Adipose tissue (tissue), 3 donors: ENCODE measurements around the gene ANG. TPM values are rescaled to one million over a fixed set of nuclear protein-coding genes. Genes with fewer than 3 reads are reported as not detected.
A peak's percentile ranks its signal among the peaks of the same experiment; 100 is the strongest.

Experiments
- H3K27ac ChIP-seq: one replicate; pipeline ENCODE4 v1.5.1; 2013; ENCODE audit warnings: low read depth, low read length
- WGBS, 3 donors: extraction: QIAGEN DNeasy Blood & Tissue Kit; methylation state at CpG; one replicate each; pipeline ENCODE4 v1.1.7; 2013; 5-methylcytosine and 5-hydroxymethylcytosine counted together
- polyA plus RNA-seq, 3 donors: library from polyadenylated mRNA; stranded (reverse); fragments of 200-250 nt; gene quantifications; one replicate each; pipeline ENCODE4 v1.2.3, GENCODE V29; 2013
- donor health status: healthy with polysubstance abuse.
- donor health status: Bipolar disorder and iron deficiency.
- donor health status: healthy.

Gene ANG
- polyA plus RNA-seq, 3 donors, result 16.0 to 71.9 (median 41.8) TPM

DNA sequence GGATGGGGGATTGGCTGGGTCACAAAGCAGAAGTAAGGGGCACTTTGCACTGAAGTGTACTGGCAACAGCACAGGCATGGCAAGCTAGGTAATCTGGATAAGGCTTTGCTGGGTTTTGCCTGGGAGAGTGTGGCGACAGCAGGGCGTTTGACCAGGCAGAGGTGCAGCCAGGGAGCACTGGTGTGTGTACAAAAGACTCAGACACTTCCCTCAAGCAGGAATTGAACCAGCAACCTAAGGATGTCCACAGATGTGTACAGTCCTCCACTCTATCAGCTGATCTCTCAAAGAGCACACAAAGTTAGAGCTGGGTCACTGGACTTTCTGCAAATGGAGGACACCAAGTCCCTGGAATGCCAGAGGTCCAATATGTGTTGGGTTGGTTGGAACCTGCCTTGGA lies 19.6 kb upstream of the ANG start:
- 88 to 94% (median 91%) methylated on average over 2 of the region's 2 CpGs for WGBS, 3 donors
- H3K27ac ChIP-seq, result no peak overlapping the region

DNA sequence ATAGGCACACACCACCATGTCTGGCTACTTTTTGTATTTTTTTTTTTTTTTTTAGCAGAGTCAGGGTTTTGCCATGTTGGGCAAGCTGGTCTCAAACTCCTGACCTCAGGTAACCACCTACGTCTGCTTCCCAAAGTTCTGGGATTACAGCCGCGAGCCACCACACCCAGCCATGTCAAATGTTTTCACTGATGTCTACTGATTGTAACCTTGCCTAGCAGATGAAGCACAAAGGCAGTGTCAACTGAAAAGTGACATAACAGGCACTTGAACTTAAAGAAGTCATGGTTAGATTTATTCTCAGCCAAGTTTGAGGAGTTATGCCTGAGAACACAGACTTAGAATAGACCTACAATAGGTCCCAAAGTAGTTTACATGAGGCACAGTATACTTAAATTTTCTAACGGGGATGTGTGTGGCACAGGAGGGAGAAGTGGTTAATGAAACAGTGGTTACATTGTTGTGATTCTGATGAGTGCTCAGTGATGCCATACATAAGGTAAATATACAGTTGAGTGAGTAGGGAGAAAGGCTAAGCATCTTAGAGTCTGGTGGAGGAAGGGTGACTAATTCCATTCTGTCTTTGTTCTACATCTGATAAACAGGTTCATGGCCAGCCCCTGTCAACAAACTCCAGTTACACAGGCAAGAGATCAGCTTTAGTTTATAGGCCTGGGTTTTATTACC lies 16.8 kb upstream of the ANG start:
- whole genome bisulfite sequencing, 3 donors, result 80 to 85% (median 81%) methylated on average over 4 of the region's 4 CpGs
- no peak overlapping the region for H3K27ac ChIP-seq

DNA sequence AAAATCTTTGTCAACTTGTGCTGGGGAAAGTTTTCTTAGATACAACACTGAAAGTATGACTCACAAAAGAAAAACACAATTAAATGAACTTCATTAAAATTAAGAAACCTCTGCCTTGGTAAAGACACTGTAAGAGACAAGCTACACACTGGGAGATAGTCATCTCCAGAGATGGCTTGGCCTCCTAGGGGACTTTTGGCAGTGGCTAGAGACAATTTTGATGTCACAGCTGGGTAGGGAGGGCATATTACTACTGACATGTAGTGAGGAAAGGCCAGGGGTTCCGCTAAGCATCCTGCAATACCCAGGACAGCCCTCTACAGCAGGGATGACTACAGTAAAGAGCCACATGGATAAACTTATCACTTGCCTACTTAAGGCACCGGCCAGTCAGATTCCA lies 12.9 kb upstream of the ANG start:
- no peak overlapping the region for H3K27ac ChIP-seq
- WGBS, 3 donors, result 84 to 93% (median 86%) methylated on average over 2 of the region's 2 CpGs

DNA sequence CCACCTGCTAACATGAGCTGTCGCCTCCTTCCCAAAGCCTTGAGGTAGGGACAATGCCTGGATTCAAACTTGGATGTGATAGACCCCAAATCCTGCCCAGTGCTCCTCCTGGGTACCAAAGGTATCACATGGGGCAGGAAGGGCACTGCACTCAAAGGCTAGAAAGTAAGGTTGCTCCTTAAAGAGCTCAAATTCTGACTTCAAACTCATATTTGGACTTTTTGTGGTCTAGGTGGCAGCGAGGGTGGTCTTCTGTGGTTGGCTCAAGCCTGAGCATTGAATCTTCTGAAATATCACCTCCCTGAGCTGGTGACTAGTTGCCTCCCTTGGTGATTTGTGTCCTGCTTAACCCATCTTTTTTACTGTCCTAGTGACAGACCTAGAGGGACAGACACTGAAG lies 12.5 kb upstream of the ANG start:
- 81 to 95% (median 84%) methylated on average over 2 of the region's 2 CpGs for WGBS, 3 donors
- H3K27ac ChIP-seq, result no peak overlapping the region

DNA sequence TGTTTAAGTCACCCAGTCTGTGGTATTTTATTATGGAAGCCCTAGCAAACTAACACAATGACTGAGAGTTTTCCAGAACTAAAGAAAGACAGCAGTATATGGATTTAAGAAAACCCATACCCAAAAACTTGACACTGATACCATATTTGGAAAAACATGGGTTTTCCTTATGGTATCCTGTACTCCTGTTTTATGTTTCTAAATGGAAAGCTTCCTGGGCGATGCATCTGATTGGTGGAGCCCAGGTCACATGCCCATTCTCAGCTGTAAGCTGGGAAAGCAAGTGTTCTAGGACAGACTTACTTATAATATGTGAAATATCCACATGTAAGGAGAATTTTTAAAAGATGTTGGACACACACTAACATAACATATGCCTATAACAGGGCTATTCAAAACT lies 8.7 kb upstream of the ANG start:
- WGBS, 3 donors, result 84 to 97% (median 95%) methylated on average over 1 of the region's 1 CpG
- H3K27ac ChIP-seq, result no peak overlapping the region

DNA sequence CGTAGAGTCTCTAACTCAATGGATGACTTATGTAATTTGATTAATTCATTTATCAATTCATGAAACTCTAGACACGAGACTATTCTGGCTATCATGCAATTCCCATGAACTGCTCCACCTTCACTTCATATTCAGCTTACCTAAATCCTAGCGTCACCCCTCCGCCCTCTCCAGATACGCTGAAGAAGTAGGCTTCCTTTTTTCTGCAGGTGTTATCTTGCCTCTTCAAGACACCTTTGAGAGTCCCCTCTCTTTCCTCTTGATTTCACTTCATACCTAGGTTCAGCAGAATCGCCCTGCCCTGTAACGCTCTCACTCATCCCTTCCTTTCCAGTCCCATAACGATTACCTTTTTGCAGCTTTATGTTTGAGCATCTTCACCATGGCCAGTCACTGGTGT lies 8.2 kb upstream of the ANG start:
- WGBS, 3 donors, result 53 to 66% (median 59%) methylated on average over 8 of the region's 8 CpGs
- no peak overlapping the region for H3K27ac ChIP-seq

DNA sequence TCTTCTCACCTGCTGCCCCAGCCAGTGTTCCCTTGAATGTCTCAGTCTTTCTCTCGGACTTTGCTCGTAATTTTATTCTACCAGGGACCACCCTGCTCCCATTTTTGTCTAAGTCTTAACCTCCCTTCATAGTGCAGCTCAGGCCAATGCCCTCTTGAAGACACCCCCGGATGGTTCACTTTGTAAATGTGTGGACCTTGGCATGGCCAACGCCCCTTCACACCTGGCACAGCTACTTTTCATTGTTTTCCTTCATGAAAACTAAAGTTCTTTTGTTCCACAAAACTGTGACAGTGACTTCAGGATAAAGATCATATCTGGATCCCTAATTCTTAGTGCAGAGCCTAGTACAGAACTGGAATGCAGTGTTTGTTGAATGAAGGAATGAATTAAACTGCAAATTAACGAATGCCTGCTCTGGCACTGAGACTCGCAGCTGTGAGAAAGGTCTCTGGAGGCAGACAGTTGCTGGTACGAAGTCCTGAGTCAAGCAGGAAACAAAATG lies 7.7 kb upstream of the ANG start:
- WGBS, 3 donors, result 6 to 21% (median 10%) methylated on average over 7 of the region's 7 CpGs

DNA sequence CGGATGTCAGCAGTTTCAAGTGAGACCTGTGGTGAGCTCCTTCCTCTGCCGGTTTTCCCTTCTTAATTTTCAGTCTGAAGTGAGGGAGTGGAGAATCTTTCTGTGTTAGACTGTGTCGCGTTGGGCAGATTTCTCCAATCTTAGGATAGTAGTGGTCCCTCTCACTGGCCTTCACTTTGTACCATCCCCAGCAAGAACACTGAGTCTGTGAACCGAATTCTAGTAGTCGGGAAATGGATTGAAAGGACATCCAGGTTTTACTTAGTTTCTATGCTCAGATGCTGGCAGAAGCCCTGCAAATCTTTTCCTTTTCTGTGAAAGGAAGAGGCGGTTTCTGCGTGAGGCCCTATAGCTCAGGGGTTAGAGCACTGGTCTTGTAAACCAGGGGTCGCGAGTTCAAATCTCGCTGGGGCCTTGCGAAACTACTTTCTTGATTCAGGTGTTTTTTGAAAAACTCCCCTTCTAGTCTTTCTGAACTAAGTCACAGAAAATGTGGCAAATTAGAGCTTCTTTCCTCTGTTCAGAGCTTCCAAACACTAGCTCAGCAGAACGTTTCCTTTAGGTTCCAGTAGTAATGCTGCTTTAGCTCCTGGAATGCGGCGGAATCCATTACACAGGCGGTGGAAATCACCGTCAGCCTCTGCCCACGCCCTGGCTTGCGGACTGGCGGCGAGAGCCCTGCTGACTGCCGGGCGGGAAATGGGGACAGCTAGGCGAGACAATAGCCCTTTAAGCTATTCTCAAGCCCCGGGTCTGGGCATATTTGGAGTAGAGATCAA lies 7.0 kb upstream of the ANG start:
- WGBS, 3 donors, result 0 to 1% (median 1%) methylated on average over 25 of the region's 25 CpGs
- H3K27ac ChIP-seq, result peak overlapping the region; percentile 91

More for the DNA sequence above, 7.7 kb upstream of the ANG start:
- no peak overlapping the region for H3K27ac ChIP-seq

DNA sequence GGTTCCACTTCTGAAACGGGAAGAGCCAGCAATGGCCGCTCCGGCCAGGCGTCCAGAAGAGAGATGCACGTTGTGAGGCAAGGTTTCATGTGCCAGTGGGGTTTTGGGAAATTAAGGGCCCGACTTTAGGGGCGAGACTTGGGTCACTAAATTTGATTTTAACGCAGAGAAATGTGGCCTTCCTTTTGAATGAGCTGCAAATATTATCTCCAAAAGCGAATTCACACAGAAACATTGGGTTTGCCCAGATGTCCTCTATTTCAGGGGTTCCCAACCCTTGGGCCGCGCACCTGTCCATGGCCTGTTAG lies 6.5 kb upstream of the ANG start:
- 1 to 2% (median 1%) methylated on average over 11 of the region's 11 CpGs for WGBS, 3 donors
- H3K27ac ChIP-seq, result peak overlapping the region; percentile 91

DNA sequence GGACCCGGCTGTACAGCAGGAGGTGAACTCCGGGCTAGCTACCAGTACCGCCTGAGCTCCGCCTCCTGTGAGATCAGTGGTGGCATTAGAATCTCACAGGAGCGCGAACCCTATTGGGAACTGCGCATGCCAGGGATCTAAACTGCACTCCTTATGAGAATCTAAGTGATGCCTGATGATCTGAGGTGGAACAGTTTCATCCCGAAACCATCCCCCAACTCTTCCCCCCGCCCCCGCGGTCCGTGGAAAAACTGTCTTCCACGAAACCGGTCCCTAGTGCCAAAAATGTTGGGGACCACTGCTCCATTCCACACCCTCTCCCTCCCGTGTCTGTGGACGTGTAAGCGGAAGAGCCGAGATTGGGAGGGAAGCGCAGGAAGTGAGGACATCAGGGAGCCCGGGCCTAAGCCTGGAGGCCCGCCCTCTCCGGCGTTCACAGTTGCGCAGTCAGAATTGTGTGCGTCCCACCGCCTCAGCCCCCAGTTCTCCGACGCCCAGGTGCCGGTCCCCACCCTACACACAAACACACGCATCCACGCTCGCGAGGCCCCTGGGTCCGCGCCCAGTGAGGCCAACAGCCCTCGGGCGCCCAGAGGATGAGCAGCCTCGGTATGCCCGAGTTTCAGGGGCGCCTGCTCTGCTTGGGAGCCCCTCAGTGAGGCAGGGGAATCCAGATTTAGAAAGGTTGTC lies 6.0 kb upstream of the ANG start:
- H3K27ac ChIP-seq, result peak overlapping the region; percentile 91
- 0 to 1% (median 0%) methylated on average over 40 of the region's 40 CpGs for WGBS, 3 donors

DNA sequence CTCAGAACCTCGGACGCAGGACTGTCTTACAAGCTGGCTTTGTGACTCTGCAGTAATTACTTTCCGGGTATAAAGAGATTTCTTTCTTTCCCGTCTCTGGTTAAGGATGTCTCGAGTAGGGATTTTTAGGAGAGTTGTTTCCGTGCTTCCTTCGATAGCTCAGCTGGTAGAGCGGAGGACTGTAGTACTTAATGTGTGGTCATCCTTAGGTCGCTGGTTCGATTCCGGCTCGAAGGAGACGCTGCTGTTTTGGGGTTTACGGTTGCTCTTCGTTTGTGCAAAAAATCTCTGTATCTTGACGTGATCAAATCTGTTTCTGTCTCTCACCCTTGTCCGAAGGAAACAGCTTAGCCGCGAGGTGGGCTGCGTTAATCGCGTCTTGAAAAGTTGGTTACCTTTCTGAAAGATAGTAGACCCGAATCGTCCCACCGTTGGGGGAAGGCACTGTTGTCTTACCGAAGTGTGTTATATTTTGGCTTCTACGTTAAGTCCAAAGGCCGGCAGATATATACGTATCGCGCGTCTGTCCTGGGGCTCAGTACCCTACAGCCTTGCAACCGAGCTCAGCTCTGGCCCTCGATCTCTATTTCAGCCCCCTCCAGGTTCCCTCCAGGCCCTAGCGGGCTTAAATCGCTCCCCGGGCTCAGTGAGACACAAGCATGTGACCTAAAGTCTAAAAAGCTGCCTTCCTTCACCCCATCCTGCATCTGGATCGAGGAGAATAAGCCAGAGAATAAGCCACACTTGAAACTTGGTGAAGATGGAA lies 5.3 kb upstream of the ANG start:
- H3K27ac ChIP-seq, result peak overlapping the region; percentile 91
- 0% methylated on average over 38 of the region's 38 CpGs for WGBS, 3 donors

DNA sequence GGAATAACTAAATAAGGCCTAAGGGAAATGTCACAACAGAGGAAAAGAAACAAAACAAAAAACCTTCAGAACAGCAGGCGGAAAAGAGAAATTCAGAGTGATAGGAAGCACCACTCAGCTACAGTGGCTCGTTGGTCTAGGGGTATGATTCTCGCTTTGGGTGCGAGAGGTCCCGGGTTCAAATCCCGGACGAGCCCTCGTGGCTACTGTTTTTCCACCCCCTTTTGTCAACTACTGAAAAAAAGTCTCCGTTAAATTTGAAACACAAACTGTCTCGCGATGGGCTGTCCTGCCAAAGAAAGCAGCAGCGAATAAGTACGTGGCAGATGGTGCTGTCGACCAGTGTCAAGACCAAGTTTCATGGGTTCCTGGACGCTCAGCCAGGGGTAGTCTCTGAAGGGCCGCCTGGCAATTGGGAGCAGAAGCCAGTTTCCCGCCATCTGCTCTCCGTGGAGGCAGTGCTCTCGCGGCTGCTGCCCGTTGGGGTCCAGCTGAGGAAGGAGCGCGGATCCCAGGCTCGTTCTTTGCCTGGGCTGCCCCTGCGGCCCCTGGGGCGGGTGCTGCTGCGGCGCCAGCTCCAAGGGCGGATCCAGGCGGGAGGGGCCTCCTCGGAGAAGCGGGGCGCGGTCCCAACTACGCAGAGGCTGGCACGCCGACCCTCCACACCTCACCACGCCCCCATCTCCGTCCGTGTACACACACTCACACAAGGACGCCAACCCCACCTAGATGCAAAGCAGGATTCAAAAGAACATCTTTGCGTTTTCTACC lies 4.5 kb upstream of the ANG start, which contains the start of gene RNASE4:
Gene RNASE4 (plus strand): TSS at position 670 of the 771 bp plus-strand sequence. CDS start 14,812 bp downstream, outside the sequence.
- WGBS, 3 donors, result 0% methylated on average over 42 of the region's 42 CpGs
- peak within 1 kb of the TSS; percentile 62 for H3K27ac ChIP-seq

DNA sequence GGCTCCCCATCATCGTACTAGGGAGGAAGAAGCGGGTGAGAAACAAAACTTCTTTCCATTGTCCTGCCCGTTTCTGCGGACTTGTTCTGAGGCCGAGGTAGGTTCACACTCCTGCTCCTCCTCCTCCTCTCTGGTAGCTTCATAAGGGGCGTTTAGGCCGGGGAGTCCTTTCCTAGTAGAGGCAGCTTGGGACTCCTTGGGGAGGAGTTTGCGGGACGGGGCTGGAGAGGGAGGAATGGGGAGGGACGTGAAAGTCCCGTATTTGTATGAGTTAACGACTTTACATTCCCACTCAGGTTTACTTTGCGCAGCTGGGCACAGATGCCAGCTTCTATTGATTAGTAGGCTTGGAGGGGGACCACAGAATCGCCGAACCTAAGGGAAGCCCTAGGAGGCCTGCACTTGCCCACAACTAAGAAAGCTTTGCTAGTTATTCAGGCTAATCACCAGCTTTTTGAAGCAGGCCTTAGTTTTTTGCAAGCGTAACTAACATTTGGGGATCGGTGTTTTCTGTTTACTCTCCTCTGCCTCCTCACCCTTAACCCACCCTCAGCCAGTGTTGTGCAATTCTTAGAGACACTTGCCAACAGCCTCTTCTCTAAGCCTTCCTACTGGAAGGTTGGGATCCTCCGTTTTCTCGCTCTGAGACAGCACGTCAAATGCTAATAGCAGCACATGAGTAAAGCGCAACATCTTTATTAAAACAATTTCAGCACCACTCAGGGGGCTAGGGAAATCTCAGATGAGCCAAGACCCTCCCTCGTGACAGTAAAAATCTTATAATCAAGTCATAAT lies 3.7 kb upstream of the ANG start:
- no peak overlapping the region for H3K27ac ChIP-seq
- WGBS, 3 donors, result 14 to 15% (median 15%) methylated on average over 22 of the region's 22 CpGs

DNA sequence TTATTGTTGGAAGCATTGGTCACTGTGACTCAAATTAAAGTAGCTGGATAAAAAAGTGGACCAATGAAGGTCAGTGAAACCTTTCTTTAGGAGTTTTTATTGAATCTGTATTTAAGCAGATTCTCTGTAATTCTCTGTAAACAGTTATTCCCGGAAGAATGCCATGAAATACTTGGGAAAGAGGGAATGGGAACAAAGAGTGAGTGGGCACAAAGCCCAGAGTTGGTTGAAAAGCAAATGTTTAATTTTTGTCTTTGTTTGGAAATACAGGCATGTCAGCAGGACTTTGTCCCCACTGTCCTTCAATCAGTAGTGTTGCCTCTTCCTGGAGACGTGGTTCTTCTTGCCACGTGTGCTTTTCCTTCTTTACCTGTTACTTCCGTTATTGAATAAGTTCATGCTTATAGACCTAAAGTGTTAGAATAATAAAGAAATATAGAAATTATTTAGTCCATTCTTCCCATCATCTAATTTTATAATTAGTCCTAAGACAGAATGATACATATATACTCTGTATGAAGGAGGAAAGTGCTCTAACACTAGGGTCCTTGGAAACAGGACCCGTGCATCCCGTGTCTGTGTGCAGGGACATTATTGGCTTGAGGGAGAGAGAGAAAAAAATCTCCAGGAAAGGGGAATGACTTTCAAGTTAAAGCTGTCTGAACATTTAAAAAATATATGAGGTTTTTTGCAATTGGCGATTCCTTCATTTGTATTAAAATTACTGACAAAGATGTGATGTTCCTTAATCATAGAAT lies 2.0 kb upstream of the ANG start:
- no peak overlapping the region for H3K27ac ChIP-seq
- 26 to 73% (median 61%) methylated on average over 7 of the region's 7 CpGs for WGBS, 3 donors

DNA sequence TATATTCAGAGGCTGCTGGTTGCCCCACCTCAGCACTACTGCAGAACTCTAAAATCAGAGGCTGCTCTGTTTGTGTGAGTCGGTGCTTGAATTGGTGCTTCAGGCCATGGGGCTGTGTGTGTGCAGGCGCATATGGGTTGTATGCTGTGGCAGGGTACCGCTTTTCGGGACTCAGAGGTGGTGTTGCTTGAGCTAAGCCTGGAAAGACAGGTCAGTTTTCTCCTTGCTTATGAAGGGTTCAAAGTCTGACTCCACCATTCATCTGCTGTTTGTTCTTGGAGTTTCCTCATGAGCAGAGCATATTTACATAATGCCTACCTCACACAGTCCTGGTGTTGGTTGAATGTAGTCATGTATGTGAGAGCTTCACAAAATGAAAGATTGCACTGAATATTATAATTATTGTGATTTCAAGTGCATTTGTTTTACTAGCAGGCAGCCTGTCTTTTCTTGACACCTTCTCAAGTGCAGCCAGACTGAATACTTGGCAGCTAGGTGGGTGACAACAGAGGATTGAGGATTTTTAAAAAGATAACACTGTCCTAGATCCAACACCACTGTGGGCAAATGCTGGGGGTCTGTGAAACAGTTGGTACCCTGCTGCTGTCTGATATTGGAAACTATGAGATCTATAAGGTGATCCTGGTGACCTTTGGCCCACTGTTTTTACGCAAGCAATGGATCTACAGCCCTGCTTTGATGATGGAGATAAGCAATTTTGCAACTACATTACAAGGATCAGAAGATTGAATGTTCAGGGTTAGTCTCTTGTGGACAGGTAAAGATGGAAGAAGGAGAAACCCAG lies 1.0 kb upstream of the ANG start:
- no peak overlapping the region for H3K27ac ChIP-seq
- 48 to 95% (median 82%) methylated on average over 5 of the region's 5 CpGs for WGBS, 3 donors
